Smooth muscle cell (in vitro differentiated cells): ENCODE results near the gene ENPP6. TPM values are rescaled to one million over a fixed set of nuclear protein-coding genes. Genes with fewer than 3 reads are reported as not detected.
A peak's percentile ranks its signal among the peaks of the same experiment; 100 is the strongest.
"Not testable (repeated sequence)": the region's sequence is repeated elsewhere in the genome, so short reads cannot be mapped to it uniquely, and the experiment has no call there.

Source experiments
- DNase-seq: peaks from one replicate; lab custom pipeline; 2025; ENCODE audit not compliant: unreplicated experiment; lab: John Stamatoyannopoulos, UW
- H2AFZ ChIP-seq: fragments of 200-600 bp; sonication (generic); 2 replicates; pipeline ENCODE4 v1.6.0; 2016; ENCODE audit warnings: antibody characterized with exemption, low read depth, mild to moderate bottlenecking
- H3F3A ChIP-seq: fragments of 200-600 bp; sonication (generic); 2 replicates; pipeline ENCODE4 v1.6.0; 2017; ENCODE audit warnings: antibody characterized with exemption, low read depth
- H3K27ac ChIP-seq: fragments of 200-600 bp; sonication (generic); 2 replicates; pipeline ENCODE4 v1.5.1; 2016; ENCODE audit warnings: low read depth, mild to moderate bottlenecking
- H3K27me3 ChIP-seq: fragments of 200-600 bp; sonication (generic); 2 replicates; pipeline ENCODE4 v1.6.1; 2016; ENCODE audit warnings: low read depth, mild to moderate bottlenecking
- H3K36me3 ChIP-seq: fragments of 200-600 bp; sonication (generic); 2 replicates; pipeline ENCODE4 v1.5.1; 2016; ENCODE audit warnings: low read depth
- H3K4me1 ChIP-seq: fragments of 200-600 bp; sonication (generic); 2 replicates; pipeline ENCODE4 v1.5.1; 2016; ENCODE audit warnings: low read depth
- H3K4me2 ChIP-seq: fragments of 200-600 bp; sonication (generic); 2 replicates; pipeline ENCODE4 v1.6.0; 2016; ENCODE audit warnings: mild to moderate bottlenecking
- H3K4me3 ChIP-seq: fragments of 200-600 bp; sonication (generic); 2 replicates; pipeline ENCODE4 v1.5.1; 2016; ENCODE audit warnings: mild to moderate bottlenecking
- H3K79me2 ChIP-seq: fragments of 200-600 bp; sonication (generic); 2 replicates; pipeline ENCODE4 v1.6.0; 2016; ENCODE audit warnings: low read depth, mild to moderate bottlenecking
- H3K9ac ChIP-seq: fragments of 200-600 bp; sonication (generic); 2 replicates; pipeline ENCODE4 v1.6.0; 2016; ENCODE audit warnings: low read depth
- H3K9me3 ChIP-seq: fragments of 200-600 bp; sonication (generic); replicated peaks from 2 replicates; pipeline ENCODE4 v1.5.1; 2016; ENCODE audit warnings: low read depth
- H4K20me1 ChIP-seq: fragments of 200-600 bp; sonication (generic); 2 replicates; pipeline ENCODE4 v1.6.0; 2016; ENCODE audit warnings: low read depth
- WGBS: methylation state at CpG from one replicate; pipeline ENCODE4 v1.1.7; 2016; ENCODE audit warnings: low lambda C conversion rate; 5-methylcytosine and 5-hydroxymethylcytosine counted together
- polyA plus RNA-seq: library from polyadenylated mRNA; unstranded; fragments of >200 nt; fragmentation: Nextera tagmentation; extraction: Ambion mirVana; gene quantifications from 2 replicates; pipeline ENCODE4 v1.2.1, GENCODE V29; 2016
- total RNA-seq: library from RNA; depleted of rRNA; stranded (reverse); fragments of >200 nt; gene quantifications from 2 replicates; pipeline ENCODE4 v1.2.3, GENCODE V29; 2014
- TF ChIP-seq, protein P1 (sequence below): fragments of 200-600 bp; sonication (generic); IDR thresholded peaks from 2 replicates; pipeline ENCODE4 v1.5.1; 2017; ENCODE audit warnings: borderline replicate concordance, mild to moderate bottlenecking, antibody characterized with exemption; ENCODE audit not compliant: insufficient read depth, poor library complexity, severe bottlenecking

ENPP6 gene
- total and polyA plus RNA-seq, 2 experiments from 2014 or later, result not detected

- Histone ChIP-seq H3K79me2 (no peaks in the 10 kb centered on the region), H3K27me3 (no peaks in the 10 kb centered on the region), H4K20me1 (no peaks in the 10 kb centered on the region), H2AFZ (no peak overlapping the region), H3K4me1 (no peaks in the 10 kb centered on the region), H3F3A (no peaks in the 10 kb centered on the region), H3K9ac (no peak overlapping the region), H3K36me3 (no peaks in the 10 kb centered on the region), H3K9me3 (no peaks in the 10 kb centered on the region), H3K27ac (no peak overlapping the region), H3K4me2 (no peak overlapping the region), H3K4me3 (no peak overlapping the region)
- WGBS, result 80% methylated on average over 8 of the region's 8 CpGs
- TF ChIP-seq, protein P1, sequence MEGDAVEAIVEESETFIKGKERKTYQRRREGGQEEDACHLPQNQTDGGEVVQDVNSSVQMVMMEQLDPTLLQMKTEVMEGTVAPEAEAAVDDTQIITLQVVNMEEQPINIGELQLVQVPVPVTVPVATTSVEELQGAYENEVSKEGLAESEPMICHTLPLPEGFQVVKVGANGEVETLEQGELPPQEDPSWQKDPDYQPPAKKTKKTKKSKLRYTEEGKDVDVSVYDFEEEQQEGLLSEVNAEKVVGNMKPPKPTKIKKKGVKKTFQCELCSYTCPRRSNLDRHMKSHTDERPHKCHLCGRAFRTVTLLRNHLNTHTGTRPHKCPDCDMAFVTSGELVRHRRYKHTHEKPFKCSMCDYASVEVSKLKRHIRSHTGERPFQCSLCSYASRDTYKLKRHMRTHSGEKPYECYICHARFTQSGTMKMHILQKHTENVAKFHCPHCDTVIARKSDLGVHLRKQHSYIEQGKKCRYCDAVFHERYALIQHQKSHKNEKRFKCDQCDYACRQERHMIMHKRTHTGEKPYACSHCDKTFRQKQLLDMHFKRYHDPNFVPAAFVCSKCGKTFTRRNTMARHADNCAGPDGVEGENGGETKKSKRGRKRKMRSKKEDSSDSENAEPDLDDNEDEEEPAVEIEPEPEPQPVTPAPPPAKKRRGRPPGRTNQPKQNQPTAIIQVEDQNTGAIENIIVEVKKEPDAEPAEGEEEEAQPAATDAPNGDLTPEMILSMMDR, result no peak
- no peak for DNase-seq
These were observed 1.2 kb downstream of the ENPP6 start for GRCh38 chr4:184216515-184216914.

- Histone ChIP-seq H3K27me3 (no peaks in the 10 kb centered on the region), H2AFZ (peak overlapping the region; percentile 49), H3K36me3 (no peaks in the 10 kb centered on the region), H3K4me1 (no peaks in the 10 kb centered on the region), H3K9me3 (no peaks in the 10 kb centered on the region), H3K79me2 (no peaks in the 10 kb centered on the region), H3K9ac (no peak overlapping the region), H3F3A (no peaks in the 10 kb centered on the region), H4K20me1 (no peaks in the 10 kb centered on the region), H3K27ac (no peak overlapping the region), H3K4me2 (peak overlapping the region; percentile 17), H3K4me3 (no peak overlapping the region)
- DNase-seq, result no peak
- TF ChIP-seq, protein P1, result no peak
- 57% methylated on average over 10 of the region's 10 CpGs for WGBS
These were observed 1.9 kb downstream of the ENPP6 start for GRCh38 chr4:184215709-184216328.

DNA sequence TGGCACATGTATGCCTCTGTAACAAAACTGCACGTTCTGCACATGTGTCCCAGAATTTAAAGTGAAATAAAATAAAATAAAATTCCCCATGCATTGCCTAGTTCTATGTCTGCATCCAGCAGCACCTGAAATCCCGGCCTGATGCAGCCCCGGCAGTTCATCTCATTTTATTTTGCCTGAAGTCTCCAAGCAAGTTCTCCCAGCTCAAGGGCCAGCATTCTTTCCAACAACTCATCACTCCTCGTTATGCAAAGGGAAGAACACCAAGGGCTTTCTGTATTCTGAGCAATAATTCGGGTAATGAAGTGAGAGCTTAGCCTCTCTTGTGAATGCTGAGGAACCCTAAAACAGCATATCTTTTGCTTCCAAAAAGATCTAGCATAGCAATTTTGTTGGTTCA lies 2.7 kb downstream of the ENPP6 start:
- Histone ChIP-seq H3F3A (no peaks in the 10 kb centered on the region), H3K4me1 (no peaks in the 10 kb centered on the region), H3K9ac (no peak overlapping the region), H3K27ac (no peak overlapping the region), H4K20me1 (no peaks in the 10 kb centered on the region), H3K36me3 (no peaks in the 10 kb centered on the region), H3K9me3 (no peaks in the 10 kb centered on the region), H3K4me2 (no peak overlapping the region), H3K79me2 (no peaks in the 10 kb centered on the region), H3K27me3 (no peaks in the 10 kb centered on the region), H2AFZ (no peak overlapping the region), H3K4me3 (no peak overlapping the region)
- no peak for DNase-seq
- TF ChIP-seq, protein P1, result no peak
- 85% methylated on average over 5 of the region's 5 CpGs for WGBS

DNA sequence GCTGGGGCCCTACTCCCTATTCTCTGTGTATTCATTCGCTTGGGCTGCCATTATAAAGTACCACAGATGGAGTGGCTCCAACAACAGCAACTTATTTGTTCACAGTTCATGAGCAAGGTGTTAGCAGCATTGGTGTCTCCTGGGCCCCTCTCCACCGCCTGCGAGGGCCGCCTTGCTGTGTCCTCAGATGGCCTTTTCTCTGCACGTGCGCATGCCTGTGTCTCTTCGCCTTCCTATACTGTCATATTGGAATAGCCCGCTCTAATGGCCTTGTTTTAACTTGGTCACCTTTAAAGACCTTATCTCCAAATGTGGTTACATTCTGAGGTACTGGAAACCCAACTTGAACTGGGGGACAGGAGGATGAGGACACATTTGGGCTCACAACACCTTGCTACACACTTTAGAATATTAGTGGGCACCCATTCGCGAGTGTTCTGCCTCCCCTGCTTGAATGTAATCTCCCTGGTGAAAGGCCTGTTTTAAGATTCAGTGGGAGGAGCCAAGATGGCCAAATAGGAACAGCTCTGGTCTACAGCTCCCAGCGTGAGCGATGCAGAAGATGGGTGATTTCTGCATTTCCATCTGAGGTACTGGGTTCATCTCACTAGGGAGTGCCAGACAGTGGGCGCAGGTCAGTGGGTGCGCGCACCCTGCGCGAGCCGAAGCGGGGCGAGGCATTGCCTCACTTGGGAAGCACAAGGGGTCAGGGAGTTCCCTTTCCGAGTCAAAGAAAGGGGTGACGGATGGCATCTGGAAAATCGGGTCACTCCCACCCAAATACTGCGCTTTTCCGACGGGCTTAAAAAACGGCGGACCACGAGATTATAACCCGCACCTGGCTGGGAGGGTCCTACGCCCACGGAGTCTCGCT lies 9.7 kb downstream of the ENPP6 start:
- H3K9ac ChIP-seq, H3K27ac ChIP-seq, H3K4me3 ChIP-seq, H2AFZ ChIP-seq, H3K79me2 ChIP-seq, H3K27me3 ChIP-seq, H4K20me1 ChIP-seq, H3K4me2 ChIP-seq, H3K4me1 ChIP-seq, DNase-seq, H3K36me3 ChIP-seq, H3K9me3 ChIP-seq, H3F3A ChIP-seq: not testable (repeated sequence)
- WGBS, result 90% methylated on average over 25 of the region's 33 CpGs
